Hepatocyte (in vitro differentiated cells): ENCODE measurements around the gene MID1.

ENCODE experiments used
- CTCF ChIP-seq: fragments of 200-600 bp; sonication (generic); IDR thresholded peaks from 2 replicates; pipeline ENCODE4 v1.5.1; 2016; ENCODE audit warnings: antibody characterized with exemption, mild to moderate bottlenecking; ENCODE audit not compliant: poor library complexity
- EZH2 ChIP-seq: fragments of 200-600 bp; sonication (generic); IDR thresholded peaks from 2 replicates; pipeline ENCODE4 v1.6.1; 2016; ENCODE audit warnings: antibody characterized with exemption, mild to moderate bottlenecking, borderline replicate concordance

DNA sequence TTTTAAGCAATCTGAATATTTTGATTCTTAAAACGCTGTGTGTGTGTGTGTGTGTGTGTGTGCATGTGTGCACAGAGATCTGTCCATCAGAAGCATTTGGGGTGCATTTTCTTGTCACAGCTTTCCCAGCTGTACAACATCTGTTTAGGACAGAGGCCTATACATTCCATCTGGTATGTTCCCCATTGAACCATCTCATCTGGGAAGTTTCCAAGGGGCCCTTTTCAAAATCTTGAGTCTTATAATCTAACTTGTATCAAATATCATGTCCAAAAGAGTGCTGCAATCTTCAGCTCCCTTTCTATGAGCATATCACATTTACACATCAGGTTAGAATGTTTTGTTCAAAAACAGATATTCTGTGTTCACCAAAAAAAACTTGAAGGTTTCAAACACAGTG is 16.5 kb upstream of the MID1 start:
- TF ChIP-seq CTCF, result no peak
- TF ChIP-seq EZH2, result no peak
